GM12875 (cell line): ENCODE results near the gene CTNNBL1.
"Not testable (repeated sequence)": the region's sequence is repeated elsewhere in the genome, so short reads cannot be mapped to it uniquely, and the experiment has no call there.

ENCODE experiments used
- H3K4me3 ChIP-seq: one replicate; pipeline ENCODE4 v1.5.1; 2011; ENCODE audit warnings: low read depth, low read length, control low read depth
- CTCF ChIP-seq: IDR thresholded peaks from 2 replicates; pipeline ENCODE4 v1.5.1; 2011; ENCODE audit warnings: low read depth, mild to moderate bottlenecking, control low read depth, inconsistent platforms, low read length, moderate library complexity, borderline replicate concordance; ENCODE audit not compliant: insufficient read depth

The CTNNBL1 gene

GRCh38 chr20:37651932-37652331 lies 41.9 kb upstream of the CTNNBL1 start:
- TF ChIP-seq CTCF = peak; percentile 58; the same call in 1 of the 2 replicates
- no peak overlapping the region for H3K4me3 ChIP-seq

GRCh38 chr20:37656945-37657344 lies 36.9 kb upstream of the CTNNBL1 start:
- H3K4me3 ChIP-seq = no peak overlapping the region
- no peak for TF ChIP-seq CTCF

GRCh38 chr20:37657924-37658804 lies 35.7 kb upstream of the CTNNBL1 start:
- no peak for TF ChIP-seq CTCF
- H3K4me3 ChIP-seq = no peak overlapping the region

- TF ChIP-seq CTCF = no peak
- H3K4me3 ChIP-seq = no peak overlapping the region
These were observed 32.3 kb upstream of the CTNNBL1 start for GRCh38 chr20:37661519-37661918.

- H3K4me3 ChIP-seq = no peak overlapping the region
- no peak for TF ChIP-seq CTCF
These were observed 31.5 kb upstream of the CTNNBL1 start for GRCh38 chr20:37662308-37662707.

- H3K4me3 ChIP-seq = not testable (repeated sequence)
These were observed 29.2 kb upstream of the CTNNBL1 start for GRCh38 chr20:37664595-37664994.

- no peak overlapping the region for H3K4me3 ChIP-seq
- TF ChIP-seq CTCF = no peak
These were observed 25.7 kb upstream of the CTNNBL1 start for GRCh38 chr20:37668166-37668565.
